ENCODE data around the gene ADAMTS12. TPM values are rescaled to one million over a fixed set of nuclear protein-coding genes. Genes with fewer than 3 reads are reported as not detected.

ADAMTS12 gene
- total RNA-seq, 4 donors from 2014 or later = 0.49 to 3.1 (median 2.5) TPM

- H3K9me3 ChIP-seq = no peaks in the 10 kb centered on the region
- H3K27ac ChIP-seq = no peak overlapping the region
- intact Hi-C loops (cut with DNase I; ENCODE audit: low total_unique reads) (no loop called here), in situ Hi-C loops (cut with MboI; ENCODE audit: low sequenced_read_pairs in 4 of 4) (no loop called here)
- no peaks in the 10 kb centered on the region for H3K36me3 ChIP-seq
- ATAC-seq (no peak), DNase-seq (no peak)
- H3K27me3 ChIP-seq = no peaks in the 10 kb centered on the region
- H3K4me1 ChIP-seq = no peaks in the 10 kb centered on the region
- TF ChIP-seq, protein P1, sequence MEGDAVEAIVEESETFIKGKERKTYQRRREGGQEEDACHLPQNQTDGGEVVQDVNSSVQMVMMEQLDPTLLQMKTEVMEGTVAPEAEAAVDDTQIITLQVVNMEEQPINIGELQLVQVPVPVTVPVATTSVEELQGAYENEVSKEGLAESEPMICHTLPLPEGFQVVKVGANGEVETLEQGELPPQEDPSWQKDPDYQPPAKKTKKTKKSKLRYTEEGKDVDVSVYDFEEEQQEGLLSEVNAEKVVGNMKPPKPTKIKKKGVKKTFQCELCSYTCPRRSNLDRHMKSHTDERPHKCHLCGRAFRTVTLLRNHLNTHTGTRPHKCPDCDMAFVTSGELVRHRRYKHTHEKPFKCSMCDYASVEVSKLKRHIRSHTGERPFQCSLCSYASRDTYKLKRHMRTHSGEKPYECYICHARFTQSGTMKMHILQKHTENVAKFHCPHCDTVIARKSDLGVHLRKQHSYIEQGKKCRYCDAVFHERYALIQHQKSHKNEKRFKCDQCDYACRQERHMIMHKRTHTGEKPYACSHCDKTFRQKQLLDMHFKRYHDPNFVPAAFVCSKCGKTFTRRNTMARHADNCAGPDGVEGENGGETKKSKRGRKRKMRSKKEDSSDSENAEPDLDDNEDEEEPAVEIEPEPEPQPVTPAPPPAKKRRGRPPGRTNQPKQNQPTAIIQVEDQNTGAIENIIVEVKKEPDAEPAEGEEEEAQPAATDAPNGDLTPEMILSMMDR (IDR thresholded peaks at IDR 0.05 in 4 of 5, conservative IDR thresholded peaks at IDR 0.05 in 1 of 5) = no peak
- no peak for TF ChIP-seq POLR2A (IDR thresholded peaks at IDR 0.05)
- H3K4me3 ChIP-seq = no peak overlapping the region
Observed at GRCh38 chr5:33628796-33629195, 263.0 kb downstream of the ADAMTS12 start.

- ATAC-seq = no peak
- DNase-seq = no peak
- Histone ChIP-seq H3K27me3 (no peaks in the 10 kb centered on the region), H3K36me3 (no peaks in the 10 kb centered on the region), H3K4me1 (no peaks in the 10 kb centered on the region), H3K9me3 (no peaks in the 10 kb centered on the region), H3K27ac (no peak overlapping the region), H3K4me3 (no peak overlapping the region)
- in situ Hi-C loops (cut with MboI; ENCODE audit: low sequenced_read_pairs in 4 of 4) = no loop called here
- intact Hi-C loops (cut with DNase I; ENCODE audit: low total_unique reads) = no loop called here
- no peak for TF ChIP-seq POLR2A (IDR thresholded peaks at IDR 0.05)
- TF ChIP-seq, protein P1 (IDR thresholded peaks at IDR 0.05 in 4 of 5, conservative IDR thresholded peaks at IDR 0.05 in 1 of 5) = no peak
Observed at GRCh38 chr5:33621514-33621913, 270.3 kb downstream of the ADAMTS12 start.

DNA sequence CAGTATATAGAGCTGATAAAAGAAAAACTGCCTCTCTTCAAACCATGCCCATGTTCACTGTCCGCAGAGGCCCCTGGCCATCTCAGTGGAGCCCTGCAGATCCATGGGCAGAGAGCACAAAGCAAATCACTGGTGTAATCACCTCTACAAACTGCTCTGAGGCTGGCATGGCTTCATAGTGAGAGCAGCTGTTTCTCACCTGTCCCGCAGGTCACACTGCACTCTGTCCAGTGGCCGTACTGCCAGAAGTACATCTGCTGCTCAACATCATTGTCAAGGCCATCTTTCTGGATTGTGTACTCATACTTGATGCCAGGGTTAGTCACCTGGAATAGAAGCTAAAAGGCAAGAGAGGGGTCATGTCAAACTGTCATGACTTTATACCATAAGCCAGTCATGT, 277.8 kb downstream of the ADAMTS12 start:
- intact Hi-C loops (cut with DNase I; ENCODE audit: low total_unique reads) = no loop called here
- no peak for TF ChIP-seq POLR2A (IDR thresholded peaks at IDR 0.05)
- TF ChIP-seq, protein P1 (IDR thresholded peaks at IDR 0.05 in 4 of 5, conservative IDR thresholded peaks at IDR 0.05 in 1 of 5) = no peak
- no peak for ATAC-seq

GRCh38 chr5:33612386-33612785, 279.4 kb downstream of the ADAMTS12 start:
- TF ChIP-seq POLR2A (IDR thresholded peaks at IDR 0.05) = no peak
- TF ChIP-seq, protein P1 (IDR thresholded peaks at IDR 0.05 in 4 of 5, conservative IDR thresholded peaks at IDR 0.05 in 1 of 5) = no peak
- Histone ChIP-seq H3K4me1 (no peaks in the 10 kb centered on the region), H3K36me3 (no peaks in the 10 kb centered on the region), H3K9me3 (no peaks in the 10 kb centered on the region), H3K4me3 (no peak overlapping the region), H3K27me3 (no peaks in the 10 kb centered on the region), H3K27ac (no peak overlapping the region)
- DNase-seq = no peak
- no peak for ATAC-seq
- intact Hi-C loops (cut with DNase I; ENCODE audit: low total_unique reads) (no loop called here), in situ Hi-C loops (cut with MboI; ENCODE audit: low sequenced_read_pairs in 4 of 4) (no loop called here)

More for the DNA sequence above, 277.8 kb downstream of the ADAMTS12 start:
- H3K36me3 ChIP-seq = no peaks in the 10 kb centered on the region
- H3K27ac ChIP-seq = no peak overlapping the region
- no peak overlapping the region for H3K4me3 ChIP-seq
- H3K4me1 ChIP-seq = no peaks in the 10 kb centered on the region
- no peak for DNase-seq
- in situ Hi-C loops (cut with MboI; ENCODE audit: low sequenced_read_pairs in 4 of 4) = no loop called here
- no peaks in the 10 kb centered on the region for H3K27me3 ChIP-seq
- H3K9me3 ChIP-seq = no peaks in the 10 kb centered on the region

DNA sequence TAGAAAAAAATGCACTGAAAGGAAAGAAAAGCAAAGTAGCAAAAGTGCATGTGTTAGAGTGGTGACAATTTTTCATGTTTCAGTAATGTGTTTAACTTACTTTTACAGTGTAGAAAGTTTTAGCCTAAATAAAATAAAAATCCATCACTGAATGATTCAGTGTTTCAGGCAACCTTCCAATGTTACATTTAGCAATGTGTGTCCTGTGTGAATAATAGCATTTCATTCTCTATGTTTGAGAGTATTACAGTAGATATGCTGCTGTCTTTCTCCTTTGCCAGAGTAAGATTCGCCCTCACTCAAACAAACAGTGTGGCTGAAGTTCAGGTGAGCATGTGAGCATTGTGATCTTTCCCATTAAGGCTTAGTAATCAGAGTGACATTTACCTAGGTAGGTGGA, 279.9 kb downstream of the ADAMTS12 start:
- H3K36me3 ChIP-seq = no peaks in the 10 kb centered on the region
- H3K27ac ChIP-seq = no peak overlapping the region
- DNase-seq (no peak), ATAC-seq (no peak)
- no peak overlapping the region for H3K4me3 ChIP-seq
- intact Hi-C loops (cut with DNase I; ENCODE audit: low total_unique reads) (no loop called here), in situ Hi-C loops (cut with MboI; ENCODE audit: low sequenced_read_pairs in 4 of 4) (no loop called here)
- TF ChIP-seq, protein P1 (IDR thresholded peaks at IDR 0.05 in 4 of 5, conservative IDR thresholded peaks at IDR 0.05 in 1 of 5) = no peak
- no peak for TF ChIP-seq POLR2A (IDR thresholded peaks at IDR 0.05)
- no peaks in the 10 kb centered on the region for H3K9me3 ChIP-seq
- H3K27me3 ChIP-seq = no peaks in the 10 kb centered on the region
- no peaks in the 10 kb centered on the region for H3K4me1 ChIP-seq
